CD14-positive monocyte (primary cell): ENCODE data around the gene SLC16A12. TPM values are rescaled to one million over a fixed set of nuclear protein-coding genes. Genes with fewer than 3 reads are reported as not detected.

Source experiments
- DNase-seq, 3 donors: peaks; one replicate each; pipeline ENCODE4 v3.0.0-alpha.2; 2011 to 2022
- H2AFZ ChIP-seq: 2 replicates; pipeline ENCODE4 v1.6.0; 2012; ENCODE audit warnings: mild to moderate bottlenecking, low read depth, low read length, inconsistent platforms; ENCODE audit not compliant: insufficient read depth, poor library complexity, severe bottlenecking
- H3K27ac ChIP-seq, 2 donors: 1 replicate in 1 of 2; 2 replicates in 1 of 2; pipeline ENCODE4 v1.5.1; 2012 to 2013; ENCODE audit warnings: low read length in 2 of 2, control low read depth in 1 of 2, inconsistent platforms in 1 of 2, low read depth in 1 of 2, mild to moderate bottlenecking in 1 of 2
- H3K27me3 ChIP-seq, 2 donors: one replicate each; pipeline versions ENCODE4 v1.6.0 to v1.6.1; 2011 to 2013; ENCODE audit warnings: low read length in 2 of 2; ENCODE audit not compliant: control insufficient read depth in 2 of 2, insufficient read depth in 2 of 2
- H3K36me3 ChIP-seq, 2 donors: replicated peaks in 1 of 2; 1 replicate in 1 of 2; 2 replicates in 1 of 2; pipeline versions ENCODE4 v1.5.1 to v1.6.1; 2012 to 2013; ENCODE audit warnings: low read length in 2 of 2, control low read depth in 1 of 2, inconsistent platforms in 1 of 2, mild to moderate bottlenecking in 1 of 2; ENCODE audit not compliant: insufficient read depth in 2 of 2, control insufficient read depth in 1 of 2
- H3K4me1 ChIP-seq, 2 donors: 1 replicate in 1 of 2; 2 replicates in 1 of 2; pipeline versions ENCODE4 v1.5.1 to v1.6.1; 2012 to 2013; ENCODE audit warnings: low read length in 2 of 2, control low read depth in 1 of 2, inconsistent platforms in 1 of 2, mild to moderate bottlenecking in 1 of 2, moderate library complexity in 1 of 2; ENCODE audit not compliant: insufficient read depth in 2 of 2, control insufficient read depth in 1 of 2
- H3K4me2 ChIP-seq: replicated peaks from 2 replicates; pipeline ENCODE3; 2012; ENCODE audit warnings: low read length, moderate library complexity, mild to moderate bottlenecking; ENCODE audit not compliant: poor library complexity, severe bottlenecking; ENCODE audit errors: extremely low read depth
- H3K4me3 ChIP-seq, 3 experiments: fragments of 200-600 bp in 1 of 3; sonication (generic) in 1 of 3; replicated peaks in 1 of 3; 1 replicate in 2 of 3; 2 replicates in 1 of 3; pipeline ENCODE4 v1.5.1; 2011 to 2013; ENCODE audit warnings: low read length in 3 of 3, mild to moderate bottlenecking in 3 of 3, control low read depth in 2 of 3, low read depth in 2 of 3, inconsistent platforms in 1 of 3, moderate library complexity in 1 of 3
- H3K79me2 ChIP-seq: 2 replicates; pipeline ENCODE4 v1.6.0; 2012; ENCODE audit warnings: mild to moderate bottlenecking, control low read depth, inconsistent platforms, low read length, moderate library complexity; ENCODE audit not compliant: insufficient read depth
- H3K9ac ChIP-seq: 2 replicates; pipeline ENCODE4 v1.6.0; 2017; ENCODE audit warnings: low read length, mild to moderate bottlenecking; ENCODE audit not compliant: insufficient read depth, poor library complexity, severe bottlenecking
- H3K9me3 ChIP-seq, 2 donors: replicated peaks in 1 of 2; 1 replicate in 1 of 2; 2 replicates in 1 of 2; pipeline versions ENCODE4 v1.5.1 to v1.6.1; 2012 to 2013; ENCODE audit warnings: low read length in 2 of 2, control low read depth in 1 of 2; ENCODE audit not compliant: control insufficient read depth in 1 of 2, insufficient read depth in 1 of 2
- H4K20me1 ChIP-seq: 2 replicates; pipeline ENCODE4 v1.6.0; 2012; ENCODE audit warnings: mild to moderate bottlenecking, low read length, control low read depth, moderate library complexity; ENCODE audit not compliant: insufficient read depth
- H3K27ac Mint-ChIP-seq, 7 donors: one replicate each; pipeline ENCODE4 v1.8.0; 2020; ENCODE audit warnings: mild to moderate bottlenecking in 7 of 7, mixed read lengths in 7 of 7, moderate library complexity in 6 of 7, inconsistent platforms in 2 of 7
- H3K27me3 Mint-ChIP-seq, 3 donors: one replicate each; pipeline ENCODE4 v1.8.0; 2021 to 2022; ENCODE audit warnings: low read depth in 3 of 3, mild to moderate bottlenecking in 3 of 3, mixed read lengths in 3 of 3, moderate library complexity in 3 of 3, inconsistent platforms in 1 of 3
- H3K36me3 Mint-ChIP-seq, 2 donors: one replicate each; pipeline ENCODE4 v1.8.0; 2020; ENCODE audit warnings: mixed read lengths in 2 of 2, inconsistent platforms in 1 of 2, mild to moderate bottlenecking in 1 of 2
- H3K4me1 Mint-ChIP-seq: one replicate; pipeline ENCODE4 v1.8.0; 2020; ENCODE audit warnings: mild to moderate bottlenecking, mixed read lengths
- H3K4me3 Mint-ChIP-seq, 2 donors: one replicate each; pipeline ENCODE4 v1.8.0; 2020; ENCODE audit warnings: mild to moderate bottlenecking in 2 of 2, mixed read lengths in 2 of 2, moderate library complexity in 1 of 2
- H3K9me3 Mint-ChIP-seq, 7 donors: one replicate each; pipeline ENCODE4 v1.8.0; 2020 to 2022; ENCODE audit warnings: mixed read lengths in 7 of 7, mild to moderate bottlenecking in 6 of 7, moderate library complexity in 6 of 7, inconsistent platforms in 2 of 7
- WGBS: methylation state at CpG from one replicate; pipeline ENCODE4 v1.1.5; 2013; ENCODE audit warnings: missing lambda C conversion rate; ENCODE audit not compliant: insufficient coverage; 5-methylcytosine and 5-hydroxymethylcytosine counted together
- intact Hi-C, 2 donors: fragments of 100-400 bp; cut with micrococcal nuclease; formaldehyde crosslinking; loops; one replicate each; pipeline versions ENCODE4 v1.15.0 to v1.15.1; 2023
- polyA plus RNA-seq, 3 donors: library from polyadenylated mRNA; depleted of rRNA in 1 of 3; unstranded in 2 of 3; stranded (reverse) in 1 of 3; fragments of 300-500 nt in 2 of 3; fragments of >200 nt in 1 of 3; fragmentation: Illumina TruSeq in 2 of 3; gene quantifications; 1 replicate in 2 of 3; 2 replicates in 1 of 3; pipeline ENCODE4 v1.2.3, GENCODE V29; 2012 to 2021
- TF ChIP-seq, protein P1 (sequence below): fragments of 200-600 bp; IDR thresholded peaks from one replicate; pipeline ENCODE4 v1.8.0; 2022; ENCODE audit warnings: antibody characterized with exemption, mild to moderate bottlenecking

SLC16A12 gene
- polyA plus RNA-seq, 3 donors: 0.04 TPM; not detected in 2

DNA sequence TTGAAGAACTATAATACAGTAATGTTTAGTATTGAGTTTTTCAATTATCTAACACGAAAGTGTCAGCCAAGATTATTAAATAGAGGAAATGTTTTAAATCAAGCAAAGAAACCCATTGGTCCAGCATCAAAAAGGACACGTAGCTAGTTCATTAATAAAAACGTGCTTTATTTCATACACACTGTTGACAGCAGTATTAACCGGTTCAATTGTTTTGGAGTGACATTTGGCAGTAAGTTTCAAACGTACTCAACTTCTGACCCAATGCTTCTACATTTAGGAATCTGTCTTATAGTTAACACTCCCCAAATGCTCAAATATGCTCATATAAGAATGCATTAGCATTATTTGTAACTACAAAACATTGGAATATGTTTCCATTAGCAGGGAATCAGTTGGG is 41.3 kb downstream of the SLC16A12 start:
- Histone ChIP-seq H3K4me2 (no peak overlapping the region), H3K27ac (no peak overlapping the region), H3K36me3 (no peaks in the 10 kb centered on the region), H3K4me1 (no peaks in the 10 kb centered on the region), H3K4me3 (no peak overlapping the region), H2AFZ (no peak overlapping the region), H3K9ac (no peak overlapping the region), H3K79me2 (no peaks in the 10 kb centered on the region), H3K27me3 (peaks cover 0 to 3% of the 10 kb centered on the region in 2 donors), H4K20me1 (no peaks in the 10 kb centered on the region), H3K9me3 (no peaks in the 10 kb centered on the region)
- intact Hi-C loops: no loop called here
- H3K27me3 Mint-ChIP-seq: peaks cover 4 to 7% (median 5%) of the 10 kb centered on the region in 3 donors
- H3K4me1 Mint-ChIP-seq: no peaks in the 10 kb centered on the region
- no peaks in the 10 kb centered on the region for H3K36me3 Mint-ChIP-seq
- H3K4me3 Mint-ChIP-seq: no peak overlapping the region
- H3K9me3 Mint-ChIP-seq: peaks cover 0 to 3% (median 0%) of the 10 kb centered on the region in 7 donors
- no peak for DNase-seq
- TF ChIP-seq, protein P1, sequence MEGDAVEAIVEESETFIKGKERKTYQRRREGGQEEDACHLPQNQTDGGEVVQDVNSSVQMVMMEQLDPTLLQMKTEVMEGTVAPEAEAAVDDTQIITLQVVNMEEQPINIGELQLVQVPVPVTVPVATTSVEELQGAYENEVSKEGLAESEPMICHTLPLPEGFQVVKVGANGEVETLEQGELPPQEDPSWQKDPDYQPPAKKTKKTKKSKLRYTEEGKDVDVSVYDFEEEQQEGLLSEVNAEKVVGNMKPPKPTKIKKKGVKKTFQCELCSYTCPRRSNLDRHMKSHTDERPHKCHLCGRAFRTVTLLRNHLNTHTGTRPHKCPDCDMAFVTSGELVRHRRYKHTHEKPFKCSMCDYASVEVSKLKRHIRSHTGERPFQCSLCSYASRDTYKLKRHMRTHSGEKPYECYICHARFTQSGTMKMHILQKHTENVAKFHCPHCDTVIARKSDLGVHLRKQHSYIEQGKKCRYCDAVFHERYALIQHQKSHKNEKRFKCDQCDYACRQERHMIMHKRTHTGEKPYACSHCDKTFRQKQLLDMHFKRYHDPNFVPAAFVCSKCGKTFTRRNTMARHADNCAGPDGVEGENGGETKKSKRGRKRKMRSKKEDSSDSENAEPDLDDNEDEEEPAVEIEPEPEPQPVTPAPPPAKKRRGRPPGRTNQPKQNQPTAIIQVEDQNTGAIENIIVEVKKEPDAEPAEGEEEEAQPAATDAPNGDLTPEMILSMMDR: no peak
- H3K27ac Mint-ChIP-seq: no peak overlapping the region
- WGBS: 92% methylated on average over 2 of the region's 5 CpGs

DNA sequence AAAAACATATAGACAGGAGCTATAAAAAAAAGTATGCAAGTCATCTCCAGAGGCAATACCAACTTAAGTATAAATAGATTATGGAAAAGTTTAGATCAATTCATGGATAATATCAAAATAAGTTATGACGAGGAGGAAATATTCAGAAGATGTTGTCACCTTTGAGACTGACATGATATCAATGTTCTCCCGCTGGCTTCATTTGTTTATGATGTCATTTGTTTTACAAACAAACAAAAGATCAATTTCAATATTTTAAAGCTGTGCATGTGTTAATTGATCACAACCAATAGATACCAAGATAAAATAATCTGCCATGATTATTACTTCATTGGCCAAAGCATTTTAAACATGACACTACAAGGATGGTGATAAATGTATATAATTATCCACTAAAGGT is 43.5 kb downstream of the SLC16A12 start:
- no peaks in the 10 kb centered on the region for H3K4me1 Mint-ChIP-seq
- no peak overlapping the region for H3K27ac Mint-ChIP-seq
- no CpG with 5 or more reads among the region's 2 CpGs for WGBS

More for the DNA sequence above, 43.5 kb downstream of the SLC16A12 start:
- Histone ChIP-seq H3K4me3 (no peak overlapping the region), H3K27me3 (peaks cover 0 to 3% of the 10 kb centered on the region in 2 donors), H3K36me3 (no peaks in the 10 kb centered on the region), H3K9me3 (no peaks in the 10 kb centered on the region), H2AFZ (no peak overlapping the region), H3K79me2 (no peaks in the 10 kb centered on the region), H3K4me2 (no peak overlapping the region), H4K20me1 (no peaks in the 10 kb centered on the region), H3K9ac (no peak overlapping the region), H3K27ac (no peak overlapping the region), H3K4me1 (no peaks in the 10 kb centered on the region)
- no peak for DNase-seq
- H3K36me3 Mint-ChIP-seq: no peaks in the 10 kb centered on the region
- no peak overlapping the region for H3K4me3 Mint-ChIP-seq
- H3K9me3 Mint-ChIP-seq: peaks cover 0 to 3% (median 0%) of the 10 kb centered on the region in 7 donors
- intact Hi-C loops: no loop called here
- H3K27me3 Mint-ChIP-seq: peaks cover 4 to 7% (median 5%) of the 10 kb centered on the region in 3 donors
- TF ChIP-seq, protein P1: no peak
